A204.1 (cell line): ENCODE measurements around the gene PSD.

Experiments
- FAIRE-seq: peaks from 2 replicates; lab custom pipeline; 2012; peaks lifted over from hg19 to GRCh38; lab: Jason Lieb, UNC

The PSD gene

GRCh38 chr10:102419269-102420180 lies 940 bp upstream of the PSD start:
- no peak for FAIRE-seq

GRCh38 chr10:102416695-102417094 lies 1.9 kb downstream of the PSD start:
- no peak for FAIRE-seq

- FAIRE-seq, result no peak
Observed at GRCh38 chr10:102416283-102416682, 2.3 kb downstream of the PSD start.

- no peak for FAIRE-seq
Observed at GRCh38 chr10:102414749-102415148, 3.8 kb downstream of the PSD start.

GRCh38 chr10:102413806-102414561 lies 4.6 kb downstream of the PSD start:
- no peak for FAIRE-seq

GRCh38 chr10:102413053-102413705 lies 5.4 kb downstream of the PSD start:
- FAIRE-seq, result no peak

- FAIRE-seq, result no peak
Observed at GRCh38 chr10:102412293-102412692, 6.3 kb downstream of the PSD start.

GRCh38 chr10:102411341-102412255 lies 7.0 kb downstream of the PSD start:
- FAIRE-seq, result no peak

- no peak for FAIRE-seq
Observed at GRCh38 chr10:102410429-102411073, 8.0 kb downstream of the PSD start.

- FAIRE-seq, result no peak
Observed at GRCh38 chr10:102409604-102410428, 8.8 kb downstream of the PSD start.

GRCh38 chr10:102408728-102409603 lies 9.6 kb downstream of the PSD start:
- no peak for FAIRE-seq

GRCh38 chr10:102408131-102408727 lies 10.4 kb downstream of the PSD start:
- FAIRE-seq, result no peak

- FAIRE-seq, result no peak
Observed at GRCh38 chr10:102407425-102408130, 11.0 kb downstream of the PSD start.

GRCh38 chr10:102406815-102407214 lies 11.8 kb downstream of the PSD start:
- no peak for FAIRE-seq

GRCh38 chr10:102405632-102406031 lies 13.0 kb downstream of the PSD start:
- FAIRE-seq, result no peak

GRCh38 chr10:102405108-102405571 lies 13.4 kb downstream of the PSD start:
- no peak for FAIRE-seq

GRCh38 chr10:102404361-102405107 lies 14.1 kb downstream of the PSD start:
- no peak for FAIRE-seq
